ENCODE measurements around the gene SLC2A2. TPM values are rescaled to one million over a fixed set of nuclear protein-coding genes. Genes with fewer than 3 reads are reported as not detected.
"Not testable (repeated sequence)": the region's sequence is repeated elsewhere in the genome, so short reads cannot be mapped to it uniquely, and the experiment has no call there.

SLC2A2 gene
- total and polyA plus RNA-seq, 2 experiments from 2014 or later = not detected

GRCh38 chr3:170975283-170976189, 51.0 kb downstream of the SLC2A2 start:
- TF ChIP-seq EZH2phosphoT487 (IDR thresholded peaks at IDR 0.05; ENCODE audit: insufficient read depth, low read depth) (no peak), EZH2 (IDR thresholded peaks at IDR 0.05; ENCODE audit: insufficient read depth, poor library complexity, severe bottlenecking) (no peak)

GRCh38 chr3:170974872-170975271, 51.6 kb downstream of the SLC2A2 start:
- no peak overlapping the region for H3K4me2 ChIP-seq (ENCODE audit: unreplicated experiment)
- TF ChIP-seq EZH2 (IDR thresholded peaks at IDR 0.05; ENCODE audit: insufficient read depth, poor library complexity, severe bottlenecking) (no peak), EZH2phosphoT487 (IDR thresholded peaks at IDR 0.05; ENCODE audit: insufficient read depth, low read depth) (no peak)
- H3K9me3 ChIP-seq (ENCODE audit: low read depth) = no peaks in the 10 kb centered on the region
- DNase-seq = no peak
- H3F3A ChIP-seq (ENCODE audit: insufficient read depth) = no peaks in the 10 kb centered on the region
- no peak overlapping the region for H3K27ac ChIP-seq
- no peak overlapping the region for H3K9ac ChIP-seq
- H4K20me1 ChIP-seq (ENCODE audit: insufficient read depth) = no peaks in the 10 kb centered on the region
- no peaks in the 10 kb centered on the region for H3K4me1 ChIP-seq (ENCODE audit: insufficient read depth)
- no peaks in the 10 kb centered on the region for H3K27me3 ChIP-seq (replicated peaks; ENCODE audit: insufficient read depth)
- H3K4me3 ChIP-seq = no peak overlapping the region
- no peak overlapping the region for H2AFZ ChIP-seq
- H3K36me3 ChIP-seq (ENCODE audit: low read depth) = no peaks in the 10 kb centered on the region
- in situ Hi-C loops (cut with MboI) = no loop called here
- no peaks in the 10 kb centered on the region for H3K79me2 ChIP-seq (ENCODE audit: insufficient read depth)
- 65 to 82% methylated on average over 9 of the region's 9 CpGs for WGBS, 2 experiments (ENCODE audit: low coverage in 1 of 2, low lambda C conversion rate in 2 of 2, missing lambda C conversion rate in 2 of 2)
- no peaks in the 10 kb centered on the region for H3K9me2 ChIP-seq (ENCODE audit: insufficient read depth)

More at GRCh38 chr3:170975283-170976189, 51.0 kb downstream of the SLC2A2 start:
- Histone ChIP-seq H3K4me2 (ENCODE audit: unreplicated experiment) (no peak overlapping the region), H3K4me3 (no peak overlapping the region), H3K9me3 (ENCODE audit: low read depth) (no peaks in the 10 kb centered on the region), H3K27me3 (replicated peaks; ENCODE audit: insufficient read depth) (no peaks in the 10 kb centered on the region), H2AFZ (no peak overlapping the region), H3F3A (ENCODE audit: insufficient read depth) (no peaks in the 10 kb centered on the region), H3K9ac (no peak overlapping the region), H3K9me2 (ENCODE audit: insufficient read depth) (no peaks in the 10 kb centered on the region), H3K4me1 (ENCODE audit: insufficient read depth) (no peaks in the 10 kb centered on the region), H3K27ac (no peak overlapping the region), H3K79me2 (ENCODE audit: insufficient read depth) (no peaks in the 10 kb centered on the region), H4K20me1 (ENCODE audit: insufficient read depth) (no peaks in the 10 kb centered on the region), H3K36me3 (ENCODE audit: low read depth) (no peaks in the 10 kb centered on the region)
- in situ Hi-C loops (cut with MboI) = no loop called here
- DNase-seq = no peak
- 87% methylated on average over 12 to 16 of the region's 16 CpGs for WGBS, 2 experiments (ENCODE audit: low coverage in 1 of 2, low lambda C conversion rate in 2 of 2, missing lambda C conversion rate in 2 of 2)

- H3K27ac ChIP-seq; H3K36me3 ChIP-seq (ENCODE audit: low read depth); H3K27me3 ChIP-seq (replicated peaks; ENCODE audit: insufficient read depth); in situ Hi-C loops (cut with MboI); H3K4me1 ChIP-seq (ENCODE audit: insufficient read depth); H3K9ac ChIP-seq; H3K9me2 ChIP-seq (ENCODE audit: insufficient read depth); H4K20me1 ChIP-seq (ENCODE audit: insufficient read depth); DNase-seq; H3K4me3 ChIP-seq; H3K79me2 ChIP-seq (ENCODE audit: insufficient read depth); H3K9me3 ChIP-seq (ENCODE audit: low read depth); H2AFZ ChIP-seq; H3F3A ChIP-seq (ENCODE audit: insufficient read depth); H3K4me2 ChIP-seq (ENCODE audit: unreplicated experiment): not testable (repeated sequence)
Measured at GRCh38 chr3:170972917-170973316, 53.6 kb downstream of the SLC2A2 start.

- Histone ChIP-seq H3K27ac (no peak overlapping the region), H4K20me1 (ENCODE audit: insufficient read depth) (no peaks in the 10 kb centered on the region), H3K4me1 (ENCODE audit: insufficient read depth) (no peaks in the 10 kb centered on the region; the same call in 1 of the 2 replicates), H2AFZ (no peak overlapping the region), H3K9me2 (ENCODE audit: insufficient read depth) (no peaks in the 10 kb centered on the region), H3K9ac (no peak overlapping the region), H3K36me3 (ENCODE audit: low read depth) (no peaks in the 10 kb centered on the region), H3F3A (ENCODE audit: insufficient read depth) (no peaks in the 10 kb centered on the region), H3K4me2 (ENCODE audit: unreplicated experiment) (no peak overlapping the region), H3K79me2 (ENCODE audit: insufficient read depth) (no peaks in the 10 kb centered on the region), H3K9me3 (ENCODE audit: low read depth) (no peaks in the 10 kb centered on the region), H3K4me3 (no peak overlapping the region), H3K27me3 (replicated peaks; ENCODE audit: insufficient read depth) (no peaks in the 10 kb centered on the region)
- 18 to 27% methylated on average over 1 of the region's 1 CpG for WGBS, 2 experiments (ENCODE audit: low coverage in 1 of 2, low lambda C conversion rate in 2 of 2, missing lambda C conversion rate in 2 of 2)
- no peak for DNase-seq
- in situ Hi-C loops (cut with MboI) = loop anchor here (10.0 kb wide), 2 partner anchors 198 to 598 kb away; no protein-coding TSS in a partner anchor
- TF ChIP-seq EZH2 (IDR thresholded peaks at IDR 0.05; ENCODE audit: insufficient read depth, poor library complexity, severe bottlenecking) (no peak), EZH2phosphoT487 (IDR thresholded peaks at IDR 0.05; ENCODE audit: insufficient read depth, low read depth) (no peak)
Measured at GRCh38 chr3:170967126-170967525, 59.4 kb downstream of the SLC2A2 start.

Data from GM23248 (cell line).